Cortex of kidney (tissue), 1 donor: Measurements from ENCODE around the gene FMN1.

Experiments used
- DNase-seq: peaks from one replicate; lab custom pipeline; 2025; lab: John Stamatoyannopoulos, UW

The FMN1 gene

DNA sequence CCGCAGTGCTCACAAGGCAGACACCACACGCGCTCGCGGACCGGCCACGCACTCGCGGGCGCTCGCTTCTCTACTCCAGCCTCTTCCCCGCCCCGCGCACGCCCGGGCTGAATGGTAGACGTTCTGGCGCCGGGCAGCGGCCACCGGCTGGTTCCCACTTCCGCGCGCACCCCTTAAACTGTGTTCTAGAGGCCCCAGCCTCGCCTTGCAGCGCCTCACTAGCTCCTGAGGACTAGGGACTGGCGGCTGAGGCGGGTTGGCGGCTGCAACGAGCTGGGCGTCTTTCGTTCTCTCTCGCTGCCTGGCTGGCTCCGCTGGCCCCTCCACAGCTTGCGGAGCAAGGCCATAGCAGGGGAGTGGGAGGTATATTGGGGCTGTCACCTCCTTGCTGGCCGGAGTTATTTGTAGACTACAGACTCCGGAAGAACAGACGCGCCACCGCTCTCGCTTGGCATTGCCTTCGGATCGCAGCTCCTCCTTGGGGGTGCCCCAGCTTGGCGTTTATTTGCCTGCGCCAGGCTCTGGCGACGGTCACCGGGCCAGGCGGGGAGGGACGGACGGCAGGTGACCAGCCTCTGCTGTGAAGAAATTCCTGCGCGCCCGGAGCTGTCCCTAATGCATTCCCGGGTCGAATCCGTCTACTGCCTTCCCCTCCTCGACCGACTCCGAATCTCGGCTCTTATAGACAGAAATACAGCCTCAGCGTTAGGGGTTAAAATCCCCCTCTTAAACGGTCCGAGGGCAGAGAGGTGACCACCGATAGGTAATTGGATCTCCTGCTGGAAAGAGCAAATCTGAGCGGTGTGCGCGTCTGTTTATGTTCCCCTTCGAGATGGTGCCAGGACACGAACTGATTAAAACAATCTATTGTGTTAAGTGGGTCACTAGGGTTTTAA lies 475.4 kb downstream of the FMN1 start:
- DNase-seq = no peak

DNA sequence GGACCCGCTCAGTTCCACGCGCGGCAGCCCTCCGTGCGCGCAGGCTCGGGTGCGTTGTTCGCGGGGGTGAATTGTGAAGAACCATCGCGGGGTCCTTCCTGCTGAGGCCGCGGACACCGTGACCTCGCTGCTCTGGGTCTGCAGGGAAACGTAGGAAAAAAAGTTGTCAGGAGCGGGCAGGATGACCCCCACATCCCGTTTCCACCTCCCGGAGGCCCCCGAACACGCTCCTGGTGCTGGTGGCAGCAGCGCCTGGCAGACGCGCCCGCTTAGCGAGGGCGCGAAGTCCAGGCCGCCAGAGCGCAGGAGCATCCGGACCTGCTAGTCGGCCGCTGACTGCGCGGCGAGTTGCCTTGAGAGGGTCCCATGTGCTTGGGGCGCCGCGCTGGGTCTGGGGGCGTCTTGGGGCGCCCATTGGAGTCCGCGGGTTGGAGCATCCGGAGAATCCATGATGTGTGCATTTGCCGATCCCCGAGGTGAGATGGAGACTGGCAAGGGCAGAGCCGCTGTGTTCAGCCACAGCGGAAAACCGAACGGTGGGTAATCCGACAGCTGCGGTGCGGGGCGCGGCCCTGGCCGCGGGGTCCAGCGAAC lies 476.2 kb downstream of the FMN1 start:
- DNase-seq = no peak

DNA sequence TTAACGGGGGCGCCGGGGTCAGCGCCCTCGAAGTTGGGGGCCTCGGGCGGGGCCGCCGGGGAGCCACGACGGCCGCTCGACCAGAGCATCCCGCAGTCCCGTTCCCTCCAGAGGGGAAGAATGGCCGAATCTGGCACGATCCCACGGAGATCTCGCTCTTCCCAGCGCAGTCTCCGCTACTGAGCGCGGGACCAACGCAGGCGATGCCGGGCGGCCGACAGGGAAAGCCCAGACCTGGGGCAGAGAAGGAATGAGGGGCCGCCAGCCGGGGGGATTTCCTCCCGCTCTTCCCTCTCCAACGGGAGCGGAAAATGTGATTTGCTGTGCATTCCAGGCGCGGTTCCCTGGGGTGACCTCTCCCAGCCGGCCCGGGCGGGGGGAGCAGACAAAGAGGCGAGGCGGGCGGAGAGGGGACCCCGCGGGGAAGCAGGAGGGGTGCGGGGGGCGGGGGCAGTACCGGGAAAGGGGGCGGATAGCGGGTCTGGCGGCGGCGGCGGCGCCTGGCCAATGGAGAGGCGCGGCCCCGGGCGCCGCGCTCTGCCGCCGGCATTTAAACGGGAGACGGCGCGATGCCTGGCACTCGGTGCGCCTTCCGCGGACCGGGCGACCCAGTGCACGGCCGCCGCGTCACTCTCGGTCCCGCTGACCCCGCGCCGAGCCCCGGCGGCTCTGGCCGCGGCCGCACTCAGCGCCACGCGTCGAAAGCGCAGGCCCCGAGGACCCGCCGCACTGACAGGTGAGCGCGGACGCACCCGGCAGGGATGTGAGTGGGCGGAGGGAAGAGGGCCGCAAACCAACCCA lies 476.9 kb downstream of the FMN1 start, which contains the start of gene GREM1:
Gene GREM1, plus strand, starts transcription at position 579 of the 801 bp plus-strand sequence. CDS start 12,687 bp downstream, outside the sequence.
- DNase-seq = no peak

DNA sequence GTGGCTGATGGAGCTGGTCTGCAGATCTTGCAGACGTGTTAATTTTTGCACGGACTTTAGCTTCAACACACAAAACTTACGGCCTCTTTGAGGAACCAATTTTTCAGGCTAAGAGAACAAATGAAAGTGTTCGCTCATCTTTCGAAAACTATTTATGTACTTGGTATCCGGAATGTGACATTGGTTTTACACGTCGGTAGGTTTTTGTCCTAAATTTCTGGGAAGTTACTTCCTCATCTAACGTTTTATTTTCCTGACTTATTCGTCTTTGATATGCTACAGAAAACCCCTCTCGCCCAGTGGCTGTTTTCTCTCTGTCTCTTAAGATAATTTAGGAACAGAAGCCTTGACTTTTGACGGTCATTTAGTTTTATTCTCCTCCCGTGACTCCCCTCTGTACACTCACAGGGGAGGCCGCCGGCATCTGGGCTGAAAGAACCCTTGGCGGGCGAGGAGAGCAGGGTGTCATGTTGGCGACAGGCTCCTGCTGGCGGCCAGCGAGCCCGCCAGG lies 477.5 kb downstream of the FMN1 start:
- no peak for DNase-seq

DNA sequence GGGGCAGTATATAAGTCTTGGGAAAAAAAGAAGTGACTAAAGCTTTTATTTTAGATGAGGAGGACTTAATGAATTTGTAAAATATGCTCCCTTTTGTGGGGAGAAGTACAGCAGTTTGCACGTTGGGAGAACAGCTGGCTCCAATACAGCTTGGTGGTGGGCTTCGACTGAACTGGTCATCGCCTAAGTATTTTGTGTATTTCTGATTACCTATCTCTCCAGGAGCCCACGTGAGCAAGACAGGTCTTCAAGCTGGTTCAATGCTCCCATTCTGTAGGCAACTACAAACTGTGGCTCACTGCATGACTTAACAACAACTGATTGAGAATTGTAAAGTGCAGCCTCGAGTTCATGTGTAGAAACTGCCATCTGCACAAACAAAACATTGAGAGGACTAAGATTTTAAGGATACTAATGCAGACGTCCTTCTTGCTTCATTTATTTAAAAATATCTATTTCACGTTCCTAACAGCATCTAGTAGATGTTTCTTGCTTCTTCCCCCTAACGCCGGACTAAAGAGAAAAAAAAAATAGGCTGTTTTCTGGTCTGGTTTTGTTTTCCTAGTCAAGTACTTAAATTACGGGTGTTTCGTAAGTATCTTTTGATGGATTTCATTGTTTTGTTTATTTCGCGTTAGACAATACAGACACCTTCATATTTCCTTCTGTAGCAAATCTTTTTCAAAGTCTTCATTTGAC lies 478.1 kb downstream of the FMN1 start:
- no peak for DNase-seq
